ENCODE data around the gene ERP44.

The ERP44 gene

GRCh38 chr9:99947395-99947794, 151.4 kb downstream of the ERP44 start:
- no peak for DNase-seq (ENCODE audit: low read depth in 2 of 2)

- no peak for DNase-seq (ENCODE audit: low read depth in 2 of 2)
Observed at GRCh38 chr9:99936947-99937587, 161.7 kb downstream of the ERP44 start.

GRCh38 chr9:99931155-99931840, 167.5 kb downstream of the ERP44 start:
- DNase-seq (ENCODE audit: low read depth in 2 of 2): no peak

- no peak for DNase-seq (ENCODE audit: low read depth in 2 of 2)
Observed at GRCh38 chr9:99929652-99930051, 169.1 kb downstream of the ERP44 start.

All from stimulated activated CD4-positive, alpha-beta T cell treated with anti-CD3 and anti-CD28 coated beads, Interleukin-1b, Interleukin-23, amount 100 ng/mL, for 1 hour (primary cell).